A549 (cell line): ENCODE results near the gene WDR45B. TPM values are rescaled to one million over a fixed set of nuclear protein-coding genes. Genes with fewer than 3 reads are reported as not detected.

Experiments used
- ATAC-seq, 2 experiments: fragments of 200-7000 bp in 1 of 2; fragments of >200 bp in 1 of 2; cut with Nextera tagmentation in 1 of 2; cut with Tn5 transposase in 1 of 2; 3 replicates each; pipeline versions ENCODE4 v1.8.0 to v1.9.1; 2018 to 2020; ENCODE audit warnings: mild to moderate bottlenecking in 1 of 2, moderate library complexity in 1 of 2
- CTCF ChIA-PET: fragments of 300-600 bp; sonication (Branson Sonifier 250); formaldehyde crosslinking; extraction: SDS; loops from one replicate; lab custom pipeline; 2021; ENCODE audit warnings: antibody characterized with exemption, inconsistent platforms; lab: Yijun Ruan, JAX
- POLR2A ChIA-PET: fragments of 350-600 bp; formaldehyde crosslinking; extraction: SDS; loops from one replicate; lab custom pipeline; 2021; ENCODE audit warnings: antibody characterized with exemption, inconsistent platforms; lab: Yijun Ruan, JAX
- DNase-seq, 2 experiments: peaks; one replicate each; pipeline versions ENCODE4 v3.0.0 to v3.0.0-alpha.2; 2011 to 2016; ENCODE audit warnings: low read depth in 1 of 2, low spot score in 1 of 2
- FAIRE-seq: peaks from 2 replicates; lab custom pipeline; 2011; peaks lifted over from hg19 to GRCh38; lab: Jason Lieb, UNC
- H3K27ac ChIP-seq, 2 experiments: fragments of >200 bp; sonication (Bioruptor Twin); formaldehyde crosslinking; 3 replicates each; pipeline ENCODE4 v1.5.1; 2016 to 2017
- H3K4me1 ChIP-seq: fragments of >200 bp; sonication (Bioruptor Twin); formaldehyde crosslinking; 3 replicates; pipeline ENCODE4 v1.6.1; 2016
- H3K4me2 ChIP-seq: fragments of >200 bp; sonication (Bioruptor Twin); formaldehyde crosslinking; 3 replicates; pipeline ENCODE4 v1.6.1; 2016
- H3K4me3 ChIP-seq: fragments of >200 bp; sonication (Bioruptor Twin); formaldehyde crosslinking; 3 replicates; pipeline ENCODE4 v1.5.1; 2016
- H3K9me3 ChIP-seq: fragments of >200 bp; sonication (Bioruptor Twin); formaldehyde crosslinking; 3 replicates; pipeline ENCODE4 v1.6.1; 2016
- ATOH8 ChIP-seq: fragments of 250-450 bp; sonication (Bioruptor Pico); IDR thresholded peaks from 2 replicates; pipeline ENCODE4 v1.5.0; 2020; ENCODE audit warnings: low read depth, mild to moderate bottlenecking, moderate library complexity
- CBX8 ChIP-seq: fragments of 200-600 bp; sonication (generic); IDR thresholded peaks from 2 replicates; pipeline ENCODE4 v1.6.1; 2016
- EHF ChIP-seq: fragments of 250-450 bp; sonication (Bioruptor Pico); IDR thresholded peaks from 2 replicates; pipeline ENCODE4 v1.5.0; 2020; ENCODE audit warnings: mild to moderate bottlenecking
- FOSB ChIP-seq: fragments of 250-450 bp; sonication (Bioruptor Pico); IDR thresholded peaks from 2 replicates; pipeline ENCODE4 v1.5.0; 2020; ENCODE audit warnings: mild to moderate bottlenecking, moderate library complexity
- GATA3 ChIP-seq: IDR thresholded peaks from 2 replicates; pipeline ENCODE4 v1.6.1; 2012; ENCODE audit warnings: borderline replicate concordance
- HOXA7 ChIP-seq: fragments of 250-450 bp; sonication (Bioruptor Pico); IDR thresholded peaks from 2 replicates; pipeline ENCODE4 v1.5.0; 2020; ENCODE audit warnings: mild to moderate bottlenecking, moderate library complexity
- HOXB13 ChIP-seq: fragments of 250-450 bp; sonication (Bioruptor Pico); IDR thresholded peaks from 2 replicates; pipeline ENCODE4 v1.5.0; 2020; ENCODE audit warnings: low read depth, mild to moderate bottlenecking, moderate library complexity
- MAX ChIP-seq: IDR thresholded peaks from 2 replicates; pipeline ENCODE4 v1.6.1; 2012
- MAZ ChIP-seq: fragments of 150-350 bp; IDR thresholded peaks from 2 replicates; pipeline ENCODE4 v1.6.1; 2014; ENCODE audit warnings: antibody characterized with exemption, low read depth, low read length, borderline replicate concordance
- MYC ChIP-seq: IDR thresholded peaks from 2 replicates; pipeline ENCODE4 v1.6.1; 2012; ENCODE audit warnings: mild to moderate bottlenecking, inconsistent platforms, low read length, improper control_type of control experiment, borderline replicate concordance
- NFE2L2 ChIP-seq: fragments of 150-350 bp; conservative IDR thresholded peaks from 2 replicates; pipeline ENCODE4 v1.6.1; 2014; ENCODE audit warnings: low read length
- NR3C1 ChIP-seq: fragments of >200 bp; sonication (Bioruptor Twin); formaldehyde crosslinking; IDR thresholded peaks from 3 replicates; pipeline ENCODE4 v1.6.1; 2017
- POLR2AphosphoS2 ChIP-seq: conservative IDR thresholded peaks from 2 replicates; pipeline ENCODE4 v1.6.1; 2012; ENCODE audit warnings: low read length, improper control_type of control experiment, inconsistent platforms
- RAD21 ChIP-seq, 2 experiments: fragments of >200 bp in 1 of 2; sonication (Bioruptor Twin) in 1 of 2; formaldehyde crosslinking in 1 of 2; IDR thresholded peaks in 1 of 2; conservative IDR thresholded peaks in 1 of 2; 2 replicates in 1 of 2; 3 replicates in 1 of 2; pipeline ENCODE4 v1.6.1; 2012 to 2018; ENCODE audit warnings: inconsistent platforms in 1 of 2
- RFX5 ChIP-seq: fragments of 450-650 bp; IDR thresholded peaks from 2 replicates; pipeline ENCODE4 v1.7.1; 2014; ENCODE audit warnings: antibody characterized with exemption, mild to moderate bottlenecking, moderate library complexity
- SMC3 ChIP-seq: fragments of >200 bp; sonication (Bioruptor Twin); formaldehyde crosslinking; IDR thresholded peaks from 3 replicates; pipeline ENCODE4 v1.6.1; 2018; ENCODE audit warnings: inconsistent platforms
- TFCP2L1 ChIP-seq: fragments of 250-450 bp; sonication (Bioruptor Pico); IDR thresholded peaks from 2 replicates; pipeline ENCODE4 v1.5.0; 2021; ENCODE audit warnings: mild to moderate bottlenecking
- ZFP36 ChIP-seq: fragments of 450-650 bp; IDR thresholded peaks from 2 replicates; pipeline ENCODE4 v1.6.1; 2014; ENCODE audit warnings: borderline replicate concordance; ENCODE audit not compliant: partially characterized antibody
- ZNF302 ChIP-seq: fragments of 250-450 bp; sonication (Bioruptor Pico); IDR thresholded peaks from 2 replicates; pipeline ENCODE4 v1.9.0; 2021; ENCODE audit warnings: inconsistent platforms, mild to moderate bottlenecking, moderate library complexity
- ZSCAN20 ChIP-seq: fragments of 250-450 bp; sonication (Bioruptor Pico); IDR thresholded peaks from 2 replicates; pipeline ENCODE4 v1.8.0; 2022; ENCODE audit warnings: mild to moderate bottlenecking, moderate library complexity
- WGBS: methylation state at CpG from one replicate; pipeline ENCODE4 v1.1.6; 2017; ENCODE audit errors: missing lambda C conversion rate; 5-methylcytosine and 5-hydroxymethylcytosine counted together
- polyA plus RNA-seq, 4 experiments: library from polyadenylated mRNA; depleted of rRNA in 3 of 4; stranded (reverse); fragments of >200 nt; fragmentation: RNase III in 1 of 4; extraction: RNeasy Plus Mini Kit Qiagen cat#74134 plus additional on column Dnase treatment in 1 of 4; gene quantifications; 2 replicates in 3 of 4; 3 replicates in 1 of 4; pipeline ENCODE4 v1.2.3, GENCODE V29; 2011 to 2017
- TF ChIP-seq, protein P1 (sequence below): fragments of >200 bp; sonication (Bioruptor Twin); formaldehyde crosslinking; IDR thresholded peaks from 3 replicates; pipeline ENCODE4 v1.5.1; 2016
- TF ChIP-seq, protein P2 (sequence below): fragments of 250-450 bp; sonication (Bioruptor Pico); IDR thresholded peaks from 2 replicates; pipeline ENCODE4 v1.5.0; 2021; ENCODE audit warnings: mild to moderate bottlenecking, moderate library complexity, borderline replicate concordance

Gene WDR45B
- polyA plus RNA-seq, 2 of the 4 experiments (the other 2 are of a cell fraction), result 88.2 to 124 TPM

- POLR2A ChIA-PET, result interaction anchor here (0.7 to 1.5 kb wide), 2 partner anchors 19 to 48 kb away, joined by 3 to 4 read pairs; partner anchors contain the start of gene FN3KRP
- peaks cover 6% of the 10 kb centered on the region; the same call in 2 of the 3 replicates for H3K4me1 ChIP-seq
- FAIRE-seq, result no peak
- TF ChIP-seq FOSB (CRISPR knock-in tag) (no peak), MAZ (no peak), ZNF302 (CRISPR knock-in tag) (no peak), RFX5 (no peak), HOXB13 (CRISPR knock-in tag) (no peak), RAD21 (conservative IDR thresholded peaks at IDR 0.05 in 1 of 2, IDR thresholded peaks at IDR 0.05 in 1 of 2) (no peak), HOXA7 (CRISPR knock-in tag) (no peak), NR3C1 (no peak), CBX8 (no peak), MYC (no peak), POLR2AphosphoS2 (no peak), TFCP2L1 (CRISPR knock-in tag) (no peak), NFE2L2 (no peak), ATOH8 (CRISPR knock-in tag) (no peak), EHF (CRISPR knock-in tag) (no peak)
- TF ChIP-seq, protein P1, sequence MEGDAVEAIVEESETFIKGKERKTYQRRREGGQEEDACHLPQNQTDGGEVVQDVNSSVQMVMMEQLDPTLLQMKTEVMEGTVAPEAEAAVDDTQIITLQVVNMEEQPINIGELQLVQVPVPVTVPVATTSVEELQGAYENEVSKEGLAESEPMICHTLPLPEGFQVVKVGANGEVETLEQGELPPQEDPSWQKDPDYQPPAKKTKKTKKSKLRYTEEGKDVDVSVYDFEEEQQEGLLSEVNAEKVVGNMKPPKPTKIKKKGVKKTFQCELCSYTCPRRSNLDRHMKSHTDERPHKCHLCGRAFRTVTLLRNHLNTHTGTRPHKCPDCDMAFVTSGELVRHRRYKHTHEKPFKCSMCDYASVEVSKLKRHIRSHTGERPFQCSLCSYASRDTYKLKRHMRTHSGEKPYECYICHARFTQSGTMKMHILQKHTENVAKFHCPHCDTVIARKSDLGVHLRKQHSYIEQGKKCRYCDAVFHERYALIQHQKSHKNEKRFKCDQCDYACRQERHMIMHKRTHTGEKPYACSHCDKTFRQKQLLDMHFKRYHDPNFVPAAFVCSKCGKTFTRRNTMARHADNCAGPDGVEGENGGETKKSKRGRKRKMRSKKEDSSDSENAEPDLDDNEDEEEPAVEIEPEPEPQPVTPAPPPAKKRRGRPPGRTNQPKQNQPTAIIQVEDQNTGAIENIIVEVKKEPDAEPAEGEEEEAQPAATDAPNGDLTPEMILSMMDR, result no peak
- TF ChIP-seq, protein P2, sequence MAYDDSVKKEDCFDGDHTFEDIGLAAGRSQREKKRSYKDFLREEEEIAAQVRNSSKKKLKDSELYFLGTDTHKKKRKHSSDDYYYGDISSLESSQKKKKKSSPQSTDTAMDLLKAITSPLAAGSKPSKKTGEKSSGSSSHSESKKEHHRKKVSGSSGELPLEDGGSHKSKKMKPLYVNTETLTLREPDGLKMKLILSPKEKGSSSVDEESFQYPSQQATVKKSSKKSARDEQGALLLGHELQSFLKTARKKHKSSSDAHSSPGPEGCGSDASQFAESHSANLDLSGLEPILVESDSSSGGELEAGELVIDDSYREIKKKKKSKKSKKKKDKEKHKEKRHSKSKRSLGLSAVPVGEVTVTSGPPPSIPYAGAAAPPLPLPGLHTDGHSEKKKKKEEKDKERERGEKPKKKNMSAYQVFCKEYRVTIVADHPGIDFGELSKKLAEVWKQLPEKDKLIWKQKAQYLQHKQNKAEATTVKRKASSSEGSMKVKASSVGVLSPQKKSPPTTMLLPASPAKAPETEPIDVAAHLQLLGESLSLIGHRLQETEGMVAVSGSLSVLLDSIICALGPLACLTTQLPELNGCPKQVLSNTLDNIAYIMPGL, result no peak
- TF ChIP-seq, all 56 proteins: peak for 0
- CTCF ChIA-PET, result interaction anchor here (0.6 to 19.3 kb wide), 46 partner anchors 11 to 534 kb away, joined by 3 to 450 read pairs (median 4); partner anchors contain the start of genes FN3K, FN3KRP and RAB40B
- no peak for DNase-seq
- WGBS, result 70% methylated on average over 16 of the region's 16 CpGs
- H3K27ac ChIP-seq, result peak overlapping the region; percentile 48 to 79; a peak in 4 of 6 replicates
- H3K4me2 ChIP-seq, result peak overlapping the region; percentile 60; the same call in 2 of the 3 replicates
- ATAC-seq, result peak; percentile 32 to 58; a peak in 5 of 6 replicates
- no peak overlapping the region for H3K4me3 ChIP-seq
- no peaks in the 10 kb centered on the region for H3K9me3 ChIP-seq
These were observed 19.9 kb upstream of the WDR45B start for GRCh38 chr17:82668024-82668630.

DNA sequence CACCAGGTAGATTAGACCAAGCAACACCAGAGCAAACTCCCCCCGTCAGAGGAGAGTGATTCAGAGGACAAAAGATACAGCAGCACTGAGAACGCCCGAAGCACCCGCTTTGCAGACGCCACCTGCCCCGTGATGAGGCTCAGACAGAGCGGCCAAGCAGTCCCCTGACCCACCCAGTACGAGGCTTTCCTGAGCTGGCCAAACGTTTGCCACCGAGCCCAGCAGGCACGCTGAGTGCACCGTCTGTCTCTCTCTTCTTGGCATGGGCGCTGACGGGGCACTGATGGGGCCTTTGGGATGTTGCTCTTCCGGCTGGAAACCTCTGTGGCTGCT, 19.4 kb upstream of the WDR45B start:
- no peaks in the 10 kb centered on the region for H3K9me3 ChIP-seq
- H3K27ac ChIP-seq, result no peak overlapping the region
- H3K4me3 ChIP-seq, result no peak overlapping the region
- POLR2A ChIA-PET, result no interaction called here
- no peak for TF ChIP-seq MAX
- TF ChIP-seq SMC3, result no peak
- TF ChIP-seq TFCP2L1 (CRISPR knock-in tag), result no peak
- no peak for TF ChIP-seq GATA3
- no peak for TF ChIP-seq HOXB13 (CRISPR knock-in tag)
- TF ChIP-seq ZFP36, result no peak
- TF ChIP-seq ZSCAN20 (CRISPR knock-in tag), result no peak
- no peak overlapping the region for H3K4me2 ChIP-seq
- ATAC-seq (no peak), DNase-seq (no peak), FAIRE-seq (no peak)
- CTCF ChIA-PET, result interaction anchor here (0.6 to 19.3 kb wide), 31 partner anchors 11 to 534 kb away, joined by 3 to 450 read pairs (median 8); partner anchors contain the start of genes FN3K, FN3KRP and RAB40B
- peaks cover 6% of the 10 kb centered on the region; the same call in 2 of the 3 replicates for H3K4me1 ChIP-seq
- 92% methylated on average over 15 of the region's 15 CpGs for WGBS
